Occipital lobe (tissue), 2 donors: Measurements from ENCODE around the gene BOC. TPM values are rescaled to one million over a fixed set of nuclear protein-coding genes. Genes with fewer than 3 reads are reported as not detected.

Source experiments
- DNase-seq: peaks from one replicate; lab custom pipeline; 2025; lab: John Stamatoyannopoulos, UW
- total RNA-seq: library from RNA; depleted of rRNA; stranded (reverse); fragments of >200 nt; gene quantifications from one replicate; pipeline ENCODE4 v1.2.3, GENCODE V29; 2014

The BOC gene
- total RNA-seq, 1 donor from 2014 or later, result 11.2 TPM

- DNase-seq, result no peak
Measured at GRCh38 chr3:113249601-113250000, 38.2 kb downstream of the BOC start.

DNA sequence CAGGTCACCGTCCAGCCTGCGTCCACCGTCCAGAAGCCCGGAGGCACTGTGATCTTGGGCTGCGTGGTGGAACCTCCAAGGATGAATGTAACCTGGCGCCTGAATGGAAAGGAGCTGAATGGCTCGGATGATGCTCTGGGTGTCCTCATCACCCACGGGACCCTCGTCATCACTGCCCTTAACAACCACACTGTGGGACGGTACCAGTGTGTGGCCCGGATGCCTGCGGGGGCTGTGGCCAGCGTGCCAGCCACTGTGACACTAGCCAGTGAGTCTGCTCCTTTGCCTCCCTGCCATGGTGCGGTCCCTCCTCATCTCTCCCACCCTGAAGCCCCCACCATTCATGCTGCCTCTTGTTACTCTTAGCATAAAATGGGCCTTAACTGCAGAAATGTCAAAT, 39.2 kb downstream of the BOC start:
- DNase-seq, result no peak

- DNase-seq, result no peak
Measured at GRCh38 chr3:113251817-113252216, 40.5 kb downstream of the BOC start.

GRCh38 chr3:113252553-113252952, 41.2 kb downstream of the BOC start:
- DNase-seq, result no peak

GRCh38 chr3:113253702-113254101, 42.3 kb downstream of the BOC start:
- no peak for DNase-seq

GRCh38 chr3:113254171-113254947, 43.0 kb downstream of the BOC start:
- DNase-seq, result no peak

DNA sequence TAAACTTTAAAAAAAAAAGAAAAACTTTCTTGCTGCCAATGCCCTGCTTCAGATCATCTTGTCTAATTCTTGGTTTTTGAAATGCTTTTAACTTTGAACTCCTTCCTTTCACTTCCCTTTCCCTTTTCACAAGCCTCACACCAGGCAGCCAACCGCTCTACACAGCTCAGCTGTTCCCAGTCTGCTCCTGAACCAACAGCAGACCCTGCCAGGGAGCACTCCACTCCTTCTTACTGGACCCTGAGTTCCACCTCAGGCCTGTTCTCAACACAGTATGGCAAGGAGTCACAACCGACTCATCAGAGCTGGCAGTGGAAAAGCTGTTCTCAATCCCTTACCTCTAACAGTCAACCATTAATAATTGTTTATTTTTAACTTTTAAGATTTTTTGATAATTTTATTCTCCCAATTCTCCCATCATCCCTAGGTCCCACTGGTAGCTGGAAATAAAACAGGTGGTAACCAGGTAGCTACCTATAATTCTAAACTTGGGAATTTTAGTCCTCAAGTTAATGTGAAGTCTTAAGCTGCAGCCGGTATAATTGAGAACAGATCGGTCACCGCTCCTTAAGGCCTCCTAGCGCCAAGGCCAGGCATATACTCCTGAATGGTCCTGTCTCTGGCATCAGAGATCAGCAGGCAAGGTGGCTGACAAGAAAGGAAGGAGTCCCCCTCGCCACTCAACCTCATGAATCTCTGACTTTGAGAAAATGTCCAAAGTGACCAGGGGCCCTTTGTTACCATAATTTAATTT, 43.9 kb downstream of the BOC start:
- DNase-seq, result no peak

DNA sequence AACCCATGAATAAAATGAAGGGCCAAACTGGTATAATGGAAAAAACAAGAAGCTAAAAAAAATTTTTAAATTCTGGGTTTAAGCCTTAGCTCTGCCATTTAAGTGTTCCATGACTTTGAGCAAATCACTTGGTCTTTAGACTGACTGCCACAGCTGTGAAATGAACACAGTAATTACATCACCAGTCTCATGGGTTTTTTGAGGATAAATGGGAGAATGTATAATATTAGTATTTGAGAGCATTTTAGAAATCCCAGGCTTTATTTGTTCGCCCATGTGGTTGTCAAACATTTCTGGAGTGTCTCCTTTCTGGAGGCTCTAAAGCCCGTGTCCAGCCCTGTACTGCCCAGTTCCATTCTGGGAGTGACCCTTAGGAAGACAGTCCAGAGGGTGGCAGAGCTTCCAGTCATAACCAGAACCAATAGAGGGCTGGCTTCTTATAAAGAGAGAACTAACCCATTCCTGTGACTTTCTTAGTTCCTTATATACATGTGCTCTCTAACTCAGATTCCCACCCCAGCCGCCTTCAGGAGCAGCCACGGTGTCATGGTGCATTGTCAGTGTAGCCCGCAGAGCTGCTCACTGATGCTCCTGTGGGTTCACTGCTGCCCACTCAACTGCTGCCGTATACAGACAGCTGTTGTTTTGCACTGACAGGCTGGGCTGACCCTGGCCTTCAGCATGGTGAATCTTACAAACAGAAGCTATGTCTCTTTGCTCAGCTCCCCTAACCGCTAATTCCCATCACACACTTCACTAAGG, 44.7 kb downstream of the BOC start:
- DNase-seq, result no peak

DNA sequence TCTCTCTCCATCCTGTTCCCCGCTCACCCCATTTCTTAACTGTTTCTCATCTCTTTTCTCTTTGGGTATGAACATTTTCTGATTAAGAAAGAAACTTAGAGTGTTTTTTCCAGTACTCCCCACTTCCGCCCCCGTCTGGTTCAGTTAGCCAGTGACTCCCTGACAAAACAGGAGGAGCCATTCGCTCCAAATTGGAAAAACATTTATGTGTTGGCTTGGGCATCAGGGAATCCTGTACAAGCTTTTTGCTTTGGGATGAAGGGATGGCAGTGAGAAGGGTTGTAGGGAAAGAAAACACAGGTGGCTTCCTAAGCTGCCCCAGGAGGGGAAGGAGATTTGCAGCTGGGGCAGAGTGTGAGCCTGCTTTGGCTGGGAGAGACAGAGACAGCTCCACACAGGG, 47.0 kb downstream of the BOC start:
- no peak for DNase-seq

DNA sequence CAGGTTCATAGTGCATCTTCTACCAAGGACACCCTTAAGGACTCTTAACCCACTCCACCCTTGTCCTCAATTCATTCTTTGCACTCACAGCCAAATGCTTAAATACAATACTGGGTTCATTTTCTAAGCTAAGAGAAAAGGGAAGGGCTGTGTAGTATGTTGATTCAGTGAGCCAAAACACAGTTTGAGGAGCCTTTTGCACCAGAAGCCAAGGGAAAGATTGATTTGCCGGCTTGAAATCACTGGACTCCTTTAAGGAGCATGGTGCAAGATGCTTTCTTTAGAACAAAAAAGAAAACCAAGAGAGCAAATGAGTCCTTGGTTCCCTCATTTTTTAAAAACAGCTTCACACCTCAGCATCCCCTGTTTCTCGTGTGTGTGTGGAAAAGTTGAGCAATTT, 47.8 kb downstream of the BOC start:
- DNase-seq, result no peak

GRCh38 chr3:113261063-113261625, 49.8 kb downstream of the BOC start:
- DNase-seq, result no peak

GRCh38 chr3:113261626-113262303, 50.4 kb downstream of the BOC start:
- DNase-seq, result no peak

DNA sequence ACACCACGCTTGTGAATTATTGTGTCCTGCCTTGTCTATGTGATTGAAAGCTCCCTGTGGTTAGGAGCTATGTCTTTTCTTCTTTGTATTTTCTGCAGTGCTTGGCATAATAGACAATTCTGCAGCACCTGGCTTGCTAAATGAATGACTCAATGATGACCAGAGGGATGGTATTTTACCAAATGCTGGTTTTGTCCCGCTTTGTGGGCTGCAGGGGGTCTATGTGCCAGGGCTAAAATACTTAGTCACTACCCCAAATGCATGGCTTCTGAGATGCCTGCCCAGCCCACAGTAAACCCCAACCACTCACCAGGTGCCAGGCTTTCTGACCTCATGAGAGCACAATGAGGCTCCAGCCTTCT, 50.9 kb downstream of the BOC start:
- DNase-seq, result no peak

- DNase-seq, result no peak
Measured at GRCh38 chr3:113263020-113263419, 51.7 kb downstream of the BOC start.

DNA sequence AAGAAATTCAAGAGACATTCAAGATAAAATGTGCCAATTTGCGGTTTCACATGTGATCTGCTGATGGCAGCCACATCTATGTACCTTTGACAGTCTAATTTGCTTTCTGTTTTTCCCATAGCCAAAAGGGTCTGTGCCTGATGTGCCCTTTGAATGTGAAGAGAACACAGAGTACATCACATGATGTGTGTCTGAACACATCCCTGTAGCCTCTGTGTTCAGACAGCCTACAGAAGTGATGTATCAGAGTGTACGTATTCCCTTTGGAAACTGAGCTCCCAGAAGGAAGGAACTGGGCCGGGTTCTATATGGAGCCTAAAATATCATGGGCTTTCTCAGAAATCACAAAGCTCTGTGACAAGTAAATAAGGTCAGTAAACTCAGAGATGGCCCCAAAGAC, 52.4 kb downstream of the BOC start:
- no peak for DNase-seq

- peak; percentile 22 for DNase-seq
Measured at GRCh38 chr3:113264283-113265131, 53.1 kb downstream of the BOC start.

GRCh38 chr3:113265231-113265630, 53.9 kb downstream of the BOC start:
- no peak for DNase-seq

DNA sequence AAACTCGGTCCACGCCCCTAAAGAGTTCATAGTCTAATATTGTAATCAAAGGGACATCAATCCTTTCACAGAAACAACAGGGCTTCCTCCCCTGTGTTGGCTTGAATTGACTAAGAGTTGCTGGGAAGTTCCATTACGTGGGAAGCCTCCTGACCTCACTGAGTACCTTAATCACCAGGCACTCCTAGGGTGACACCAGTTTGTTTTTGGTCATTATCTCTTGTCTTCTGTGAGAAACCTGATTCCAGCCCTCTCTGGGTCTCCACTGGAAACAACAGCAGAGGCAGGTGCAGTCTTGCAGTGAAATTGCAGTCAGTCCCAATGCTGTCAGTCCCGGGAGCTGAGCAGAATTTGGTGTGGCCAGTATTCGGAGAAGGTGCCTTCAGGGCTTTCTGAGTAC, 55.4 kb downstream of the BOC start:
- DNase-seq, result no peak

DNA sequence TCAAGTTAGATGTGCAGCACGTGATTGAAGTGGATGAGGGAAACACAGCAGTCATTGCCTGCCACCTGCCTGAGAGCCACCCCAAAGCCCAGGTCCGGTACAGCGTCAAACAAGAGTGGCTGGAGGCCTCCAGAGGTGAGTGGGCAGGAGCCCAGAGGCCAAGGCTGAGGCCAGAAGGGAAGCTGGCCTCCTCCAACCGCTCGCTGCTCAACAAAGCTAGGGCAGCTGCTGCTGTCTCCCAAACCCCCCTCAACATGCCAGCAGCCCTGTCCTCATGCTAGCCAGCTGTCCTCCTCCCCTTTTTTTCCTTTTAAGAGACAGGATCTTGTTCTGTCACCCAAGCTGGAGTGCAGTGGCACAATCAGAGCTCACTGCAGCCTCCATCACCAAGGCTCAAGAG, 57.0 kb downstream of the BOC start:
- DNase-seq, result no peak

- DNase-seq, result no peak
Measured at GRCh38 chr3:113268942-113269341, 57.6 kb downstream of the BOC start.

GRCh38 chr3:113269661-113270060, 58.3 kb downstream of the BOC start:
- DNase-seq, result no peak
